Measurements from ENCODE around the gene WWC2.

The WWC2 gene

GRCh38 chr4:183348706-183349659 lies 249.9 kb downstream of the WWC2 start:
- in situ Hi-C loops (cut with MboI; ENCODE audit: low sequenced_read_pairs) = no loop called here

GRCh38 chr4:183349673-183350072 lies 250.6 kb downstream of the WWC2 start:
- in situ Hi-C loops (cut with MboI; ENCODE audit: low sequenced_read_pairs) = no loop called here

- in situ Hi-C loops (cut with MboI; ENCODE audit: low sequenced_read_pairs) = no loop called here
These were observed 251.4 kb downstream of the WWC2 start for GRCh38 chr4:183350317-183351071.

GRCh38 chr4:183352546-183352945 lies 253.5 kb downstream of the WWC2 start:
- in situ Hi-C loops (cut with MboI; ENCODE audit: low sequenced_read_pairs) = no loop called here

- in situ Hi-C loops (cut with MboI; ENCODE audit: low sequenced_read_pairs) = no loop called here
These were observed 254.5 kb downstream of the WWC2 start for GRCh38 chr4:183353557-183353956.

- in situ Hi-C loops (cut with MboI; ENCODE audit: low sequenced_read_pairs) = no loop called here
These were observed 255.2 kb downstream of the WWC2 start for GRCh38 chr4:183354219-183354618.

- in situ Hi-C loops (cut with MboI; ENCODE audit: low sequenced_read_pairs) = no loop called here
These were observed 256.3 kb downstream of the WWC2 start for GRCh38 chr4:183355405-183355804.

GRCh38 chr4:183356173-183356830 lies 257.2 kb downstream of the WWC2 start:
- in situ Hi-C loops (cut with MboI; ENCODE audit: low sequenced_read_pairs) = no loop called here

- in situ Hi-C loops (cut with MboI; ENCODE audit: low sequenced_read_pairs) = no loop called here
These were observed 258.0 kb downstream of the WWC2 start for GRCh38 chr4:183356931-183357675.

GRCh38 chr4:183358215-183358755 lies 259.2 kb downstream of the WWC2 start:
- in situ Hi-C loops (cut with MboI; ENCODE audit: low sequenced_read_pairs) = no loop called here

GRCh38 chr4:183360161-183360919 lies 261.3 kb downstream of the WWC2 start:
- in situ Hi-C loops (cut with MboI; ENCODE audit: low sequenced_read_pairs) = no loop called here

- in situ Hi-C loops (cut with MboI; ENCODE audit: low sequenced_read_pairs) = no loop called here
These were observed 263.0 kb downstream of the WWC2 start for GRCh38 chr4:183362036-183362435.

- in situ Hi-C loops (cut with MboI; ENCODE audit: low sequenced_read_pairs) = no loop called here
These were observed 264.0 kb downstream of the WWC2 start for GRCh38 chr4:183362916-183363542.

GRCh38 chr4:183364025-183364424 lies 265.0 kb downstream of the WWC2 start:
- in situ Hi-C loops (cut with MboI; ENCODE audit: low sequenced_read_pairs) = no loop called here

- in situ Hi-C loops (cut with MboI; ENCODE audit: low sequenced_read_pairs) = no loop called here
These were observed 267.3 kb downstream of the WWC2 start for GRCh38 chr4:183366206-183366835.

GRCh38 chr4:183369073-183369472 lies 270.0 kb downstream of the WWC2 start:
- in situ Hi-C loops (cut with MboI; ENCODE audit: low sequenced_read_pairs) = no loop called here

Data from HL-60/S4 treated with phorbol 12-myristate 13-acetate at 8.2 ng/mL for 4 days and 3 days (cell line).